ENCODE data around the gene TRIO. TPM values are rescaled to one million over a fixed set of nuclear protein-coding genes. Genes with fewer than 3 reads are reported as not detected.

The TRIO gene
- total and polyA plus RNA-seq, 2 of the 8 experiments (the other 6 are each of a cell fraction or from before 2014, with no cell fraction given), result 35.1 to 69.1 TPM

- H3K4me3 ChIP-seq (ENCODE audit: extremely low read depth in 1 of 4, insufficient read depth in 2 of 4, low read depth in 3 of 4, low read length in 4 of 4), result no peak overlapping the region
- H3K23me2 ChIP-seq (ENCODE audit: low read depth, low read length), result no peaks in the 10 kb centered on the region
- peaks cover 0 to 3% (median 1%) of the 10 kb centered on the region in 4 experiments; a peak in 2 of 7 replicates for H3K4me1 ChIP-seq (replicated peaks in 1 of 4; ENCODE audit: control insufficient read depth in 3 of 4, insufficient read depth in 4 of 4, low read length in 3 of 4)
- no peak overlapping the region for H2BK120ac ChIP-seq (replicated peaks; ENCODE audit: low read depth, low read length)
- H3K27me3 ChIP-seq (replicated peaks in 1 of 4; ENCODE audit: control insufficient read depth in 3 of 4, extremely low read depth in 1 of 4, insufficient read depth in 3 of 4, low read length in 3 of 4), result no peaks in the 10 kb centered on the region
- peaks cover 2% of the 10 kb centered on the region in 2 experiments for H4K20me1 ChIP-seq (replicated peaks in 1 of 2; ENCODE audit: control insufficient read depth in 1 of 2, insufficient read depth in 2 of 2, low read length in 2 of 2)
- no peak overlapping the region for H3K56ac ChIP-seq (replicated peaks; ENCODE audit: insufficient read length, low read depth, low read length)
- H3K4ac ChIP-seq (replicated peaks; ENCODE audit: insufficient read length, low read depth, low read length), result no peak overlapping the region
- TF ChIP-seq EGR1 (IDR thresholded peaks at IDR 0.05; ENCODE audit: borderline replicate concordance, low read depth, low read length), result no peak
- no peak for TF ChIP-seq SP4 (IDR thresholded peaks at IDR 0.05; ENCODE audit: low read length)
- TF ChIP-seq MAFK (IDR thresholded peaks at IDR 0.05; ENCODE audit: low read depth, low read length), result no peak
- 0 out of 2 replicates have a peak, but pooled peaks have one; percentile 34 for TF ChIP-seq TEAD4 (IDR thresholded peaks at IDR 0.05; ENCODE audit: low read depth, low read length)
- TF ChIP-seq CEBPB (IDR thresholded peaks at IDR 0.05; ENCODE audit: low read depth, low read length), result no peak
- no peak for TF ChIP-seq POLR2A (IDR thresholded peaks at IDR 0.05; ENCODE audit: control extremely low read depth in 1 of 2, low read depth in 2 of 2, low read length in 2 of 2)
- no peak overlapping the region for H3K4me2 ChIP-seq (ENCODE audit: insufficient read depth in 1 of 2, low read depth in 2 of 2, low read length in 2 of 2)
- WGBS, 2 experiments (ENCODE audit: extremely low coverage in 1 of 2, insufficient coverage in 1 of 2, insufficient read length in 1 of 2, insufficient replicate concordance in 2 of 2, low coverage in 1 of 2, low lambda C conversion rate in 2 of 2, missing lambda C conversion rate in 1 of 2), result 74% methylated on average over 8 of the region's 8 CpGs; no CpG with 5 or more reads in 1 of the 2 experiments
- no peak overlapping the region for H4K8ac ChIP-seq (ENCODE audit: extremely low read depth, insufficient read depth, low read length)
- H4K5ac ChIP-seq (ENCODE audit: insufficient read length, low read depth, low read length), result no peak overlapping the region
- H3K18ac ChIP-seq (ENCODE audit: extremely low read depth, low read length), result no peak overlapping the region
- H3K27ac ChIP-seq (ENCODE audit: low read depth, low read length), result no peak overlapping the region
- no peak overlapping the region for H4K91ac ChIP-seq (replicated peaks; ENCODE audit: insufficient read length, low read length)
- no peaks in the 10 kb centered on the region for H3K9me3 ChIP-seq (ENCODE audit: insufficient read depth in 2 of 2, low read depth in 1 of 2, low read length in 1 of 2)
- H3K36me3 ChIP-seq (ENCODE audit: control insufficient read depth in 2 of 4, insufficient read depth in 4 of 4, low read length in 3 of 4), result peaks cover 7 to 41% (median 32%) of the 10 kb centered on the region in 4 experiments
- H3K79me2 ChIP-seq (ENCODE audit: control insufficient read depth in 1 of 2, insufficient read depth in 2 of 2, low read length in 2 of 2), result no peaks in the 10 kb centered on the region
- POLR2A ChIA-PET (ENCODE audit: partially characterized antibody), result no interaction called here
- no peak overlapping the region for H3K9ac ChIP-seq (replicated peaks in 1 of 4; ENCODE audit: extremely low read depth in 1 of 4, low read depth in 3 of 4, low read length in 3 of 4)
- no peak overlapping the region for H2AFZ ChIP-seq (ENCODE audit: low read length)
- no peak overlapping the region for H2AK5ac ChIP-seq (ENCODE audit: low read depth, low read length)
- no peak overlapping the region for H2BK20ac ChIP-seq (ENCODE audit: low read length)
- FAIRE-seq (no peak), DNase-seq (ENCODE audit: low read depth in 1 of 2, low spot score in 2 of 2) (no peak)
- H2BK12ac ChIP-seq (ENCODE audit: low read depth, low read length), result no peak overlapping the region
- H2BK15ac ChIP-seq (ENCODE audit: low read length), result no peak overlapping the region
- no peak overlapping the region for H2BK5ac ChIP-seq (ENCODE audit: low read depth, low read length)
- no peak overlapping the region for H3K23ac ChIP-seq (ENCODE audit: insufficient read length)
- no peaks in the 10 kb centered on the region for H3K79me1 ChIP-seq (ENCODE audit: low read depth, low read length)
- CTCF ChIA-PET (ENCODE audit: partially characterized antibody), result interaction anchor here (1.1 kb wide), 1 partner anchor 23 kb away, joined by 4 read pairs; no protein-coding TSS in a partner anchor
- H3K14ac ChIP-seq (ENCODE audit: insufficient read length), result no peak overlapping the region
Measured at GRCh38 chr5:14374100-14374499, 231.0 kb downstream of the TRIO start.
